Measurements from ENCODE around the gene DGCR6L.
"Not testable (repeated sequence)": the region's sequence is repeated elsewhere in the genome, so short reads cannot be mapped to it uniquely, and the experiment has no call there.

DNA sequence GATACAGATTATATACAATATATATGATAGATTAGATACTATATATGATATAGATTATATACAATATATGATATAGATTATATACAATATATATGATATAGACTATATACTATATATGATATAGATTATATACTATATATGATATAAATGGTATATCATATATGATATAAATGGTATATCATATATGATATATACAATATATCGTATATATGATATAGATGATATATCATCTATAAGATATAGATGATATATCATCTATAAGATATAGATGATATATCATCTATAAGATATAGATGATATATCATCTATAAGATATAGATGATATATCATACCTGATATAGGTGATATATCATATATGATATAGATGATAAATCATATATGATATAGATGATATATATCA, 16.7 kb upstream of the DGCR6L start:
- TF ChIP-seq, protein P1, sequence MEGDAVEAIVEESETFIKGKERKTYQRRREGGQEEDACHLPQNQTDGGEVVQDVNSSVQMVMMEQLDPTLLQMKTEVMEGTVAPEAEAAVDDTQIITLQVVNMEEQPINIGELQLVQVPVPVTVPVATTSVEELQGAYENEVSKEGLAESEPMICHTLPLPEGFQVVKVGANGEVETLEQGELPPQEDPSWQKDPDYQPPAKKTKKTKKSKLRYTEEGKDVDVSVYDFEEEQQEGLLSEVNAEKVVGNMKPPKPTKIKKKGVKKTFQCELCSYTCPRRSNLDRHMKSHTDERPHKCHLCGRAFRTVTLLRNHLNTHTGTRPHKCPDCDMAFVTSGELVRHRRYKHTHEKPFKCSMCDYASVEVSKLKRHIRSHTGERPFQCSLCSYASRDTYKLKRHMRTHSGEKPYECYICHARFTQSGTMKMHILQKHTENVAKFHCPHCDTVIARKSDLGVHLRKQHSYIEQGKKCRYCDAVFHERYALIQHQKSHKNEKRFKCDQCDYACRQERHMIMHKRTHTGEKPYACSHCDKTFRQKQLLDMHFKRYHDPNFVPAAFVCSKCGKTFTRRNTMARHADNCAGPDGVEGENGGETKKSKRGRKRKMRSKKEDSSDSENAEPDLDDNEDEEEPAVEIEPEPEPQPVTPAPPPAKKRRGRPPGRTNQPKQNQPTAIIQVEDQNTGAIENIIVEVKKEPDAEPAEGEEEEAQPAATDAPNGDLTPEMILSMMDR (conservative IDR thresholded peaks at IDR 0.05 in 1 of 2, IDR thresholded peaks at IDR 0.05 in 1 of 2; ENCODE audit: extremely low read depth in 1 of 2, insufficient read depth in 1 of 2, low read depth in 1 of 2, low read length in 2 of 2): not testable (repeated sequence)
- TF ChIP-seq EZH2 (IDR thresholded peaks at IDR 0.05; ENCODE audit: borderline replicate concordance, low read length): not testable (repeated sequence)
